CD14-positive monocyte (primary cell): ENCODE data around the gene ACTN4. TPM values are rescaled to one million over a fixed set of nuclear protein-coding genes. Genes with fewer than 3 reads are reported as not detected.

ENCODE experiments used
- DNase-seq, 3 donors: peaks; one replicate each; pipeline ENCODE4 v3.0.0-alpha.2; 2011 to 2022
- H2AFZ ChIP-seq: 2 replicates; pipeline ENCODE4 v1.6.0; 2012; ENCODE audit warnings: mild to moderate bottlenecking, low read depth, low read length, inconsistent platforms; ENCODE audit not compliant: insufficient read depth, poor library complexity, severe bottlenecking
- H3K27ac ChIP-seq, 2 donors: 1 replicate in 1 of 2; 2 replicates in 1 of 2; pipeline ENCODE4 v1.5.1; 2012 to 2013; ENCODE audit warnings: low read length in 2 of 2, control low read depth in 1 of 2, inconsistent platforms in 1 of 2, low read depth in 1 of 2, mild to moderate bottlenecking in 1 of 2
- H3K27me3 ChIP-seq, 2 donors: one replicate each; pipeline versions ENCODE4 v1.6.0 to v1.6.1; 2011 to 2013; ENCODE audit warnings: low read length in 2 of 2; ENCODE audit not compliant: control insufficient read depth in 2 of 2, insufficient read depth in 2 of 2
- H3K36me3 ChIP-seq, 2 donors: replicated peaks in 1 of 2; 1 replicate in 1 of 2; 2 replicates in 1 of 2; pipeline versions ENCODE4 v1.5.1 to v1.6.1; 2012 to 2013; ENCODE audit warnings: low read length in 2 of 2, control low read depth in 1 of 2, inconsistent platforms in 1 of 2, mild to moderate bottlenecking in 1 of 2; ENCODE audit not compliant: insufficient read depth in 2 of 2, control insufficient read depth in 1 of 2
- H3K4me1 ChIP-seq, 2 donors: 1 replicate in 1 of 2; 2 replicates in 1 of 2; pipeline versions ENCODE4 v1.5.1 to v1.6.1; 2012 to 2013; ENCODE audit warnings: low read length in 2 of 2, control low read depth in 1 of 2, inconsistent platforms in 1 of 2, mild to moderate bottlenecking in 1 of 2, moderate library complexity in 1 of 2; ENCODE audit not compliant: insufficient read depth in 2 of 2, control insufficient read depth in 1 of 2
- H3K4me2 ChIP-seq: replicated peaks from 2 replicates; pipeline ENCODE3; 2012; ENCODE audit warnings: low read length, moderate library complexity, mild to moderate bottlenecking; ENCODE audit not compliant: poor library complexity, severe bottlenecking; ENCODE audit errors: extremely low read depth
- H3K4me3 ChIP-seq, 3 experiments: fragments of 200-600 bp in 1 of 3; sonication (generic) in 1 of 3; replicated peaks in 1 of 3; 1 replicate in 2 of 3; 2 replicates in 1 of 3; pipeline ENCODE4 v1.5.1; 2011 to 2013; ENCODE audit warnings: low read length in 3 of 3, mild to moderate bottlenecking in 3 of 3, control low read depth in 2 of 3, low read depth in 2 of 3, inconsistent platforms in 1 of 3, moderate library complexity in 1 of 3
- H3K79me2 ChIP-seq: 2 replicates; pipeline ENCODE4 v1.6.0; 2012; ENCODE audit warnings: mild to moderate bottlenecking, control low read depth, inconsistent platforms, low read length, moderate library complexity; ENCODE audit not compliant: insufficient read depth
- H3K9ac ChIP-seq: 2 replicates; pipeline ENCODE4 v1.6.0; 2017; ENCODE audit warnings: low read length, mild to moderate bottlenecking; ENCODE audit not compliant: insufficient read depth, poor library complexity, severe bottlenecking
- H3K9me3 ChIP-seq, 2 donors: replicated peaks in 1 of 2; 1 replicate in 1 of 2; 2 replicates in 1 of 2; pipeline versions ENCODE4 v1.5.1 to v1.6.1; 2012 to 2013; ENCODE audit warnings: low read length in 2 of 2, control low read depth in 1 of 2; ENCODE audit not compliant: control insufficient read depth in 1 of 2, insufficient read depth in 1 of 2
- H4K20me1 ChIP-seq: 2 replicates; pipeline ENCODE4 v1.6.0; 2012; ENCODE audit warnings: mild to moderate bottlenecking, low read length, control low read depth, moderate library complexity; ENCODE audit not compliant: insufficient read depth
- H3K27ac Mint-ChIP-seq, 7 donors: one replicate each; pipeline ENCODE4 v1.8.0; 2020; ENCODE audit warnings: mild to moderate bottlenecking in 7 of 7, mixed read lengths in 7 of 7, moderate library complexity in 6 of 7, inconsistent platforms in 2 of 7
- H3K27me3 Mint-ChIP-seq, 3 donors: one replicate each; pipeline ENCODE4 v1.8.0; 2021 to 2022; ENCODE audit warnings: low read depth in 3 of 3, mild to moderate bottlenecking in 3 of 3, mixed read lengths in 3 of 3, moderate library complexity in 3 of 3, inconsistent platforms in 1 of 3
- H3K36me3 Mint-ChIP-seq, 2 donors: one replicate each; pipeline ENCODE4 v1.8.0; 2020; ENCODE audit warnings: mixed read lengths in 2 of 2, inconsistent platforms in 1 of 2, mild to moderate bottlenecking in 1 of 2
- H3K4me1 Mint-ChIP-seq: one replicate; pipeline ENCODE4 v1.8.0; 2020; ENCODE audit warnings: mild to moderate bottlenecking, mixed read lengths
- H3K4me3 Mint-ChIP-seq, 2 donors: one replicate each; pipeline ENCODE4 v1.8.0; 2020; ENCODE audit warnings: mild to moderate bottlenecking in 2 of 2, mixed read lengths in 2 of 2, moderate library complexity in 1 of 2
- H3K9me3 Mint-ChIP-seq, 7 donors: one replicate each; pipeline ENCODE4 v1.8.0; 2020 to 2022; ENCODE audit warnings: mixed read lengths in 7 of 7, mild to moderate bottlenecking in 6 of 7, moderate library complexity in 6 of 7, inconsistent platforms in 2 of 7
- WGBS: methylation state at CpG from one replicate; pipeline ENCODE4 v1.1.5; 2013; ENCODE audit warnings: missing lambda C conversion rate; ENCODE audit not compliant: insufficient coverage; 5-methylcytosine and 5-hydroxymethylcytosine counted together
- intact Hi-C, 2 donors: fragments of 100-400 bp; cut with micrococcal nuclease; formaldehyde crosslinking; loops; one replicate each; pipeline versions ENCODE4 v1.15.0 to v1.15.1; 2023
- polyA plus RNA-seq, 3 donors: library from polyadenylated mRNA; depleted of rRNA in 1 of 3; unstranded in 2 of 3; stranded (reverse) in 1 of 3; fragments of 300-500 nt in 2 of 3; fragments of >200 nt in 1 of 3; fragmentation: Illumina TruSeq in 2 of 3; gene quantifications; 1 replicate in 2 of 3; 2 replicates in 1 of 3; pipeline ENCODE4 v1.2.3, GENCODE V29; 2012 to 2021
- TF ChIP-seq, protein P1 (sequence below): fragments of 200-600 bp; IDR thresholded peaks from one replicate; pipeline ENCODE4 v1.8.0; 2022; ENCODE audit warnings: antibody characterized with exemption, mild to moderate bottlenecking

The ACTN4 gene
- polyA plus RNA-seq, 3 donors = 8.4 to 177 (median 16.0) TPM

DNA sequence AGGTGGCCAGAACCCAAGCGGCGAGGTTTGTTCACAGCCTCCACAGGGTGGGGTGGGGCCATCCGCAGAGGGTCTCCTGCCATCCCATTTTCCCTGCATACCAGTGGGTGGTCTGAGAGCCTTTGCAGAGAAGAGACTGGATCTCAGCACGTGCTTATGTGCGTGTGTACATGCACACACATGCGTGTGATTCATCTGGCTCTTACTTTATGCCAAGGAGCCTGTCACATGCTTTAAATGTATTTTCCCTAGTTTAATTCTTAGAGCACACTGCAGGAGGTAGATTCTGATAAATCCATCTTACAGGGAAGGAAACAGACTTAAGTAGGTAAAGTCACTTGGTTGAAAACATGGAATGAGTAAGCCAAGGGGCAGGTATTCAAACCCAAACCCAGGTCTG, 49.7 kb downstream of the ACTN4 start:
- Mint-ChIP-seq H3K4me3 (no peak overlapping the region), H3K9me3 (peaks cover 0 to 2% (median 0%) of the 10 kb centered on the region in 7 donors), H3K36me3 (peaks cover 29 to 57% of the 10 kb centered on the region in 2 donors), H3K4me1 (peaks cover 64% of the 10 kb centered on the region), H3K27ac (peak overlapping the region in 1 of 7 donors; percentile 46), H3K27me3 (no peaks in the 10 kb centered on the region)
- Histone ChIP-seq H3K4me2 (no peak overlapping the region), H3K27me3 (no peaks in the 10 kb centered on the region), H3K4me1 (peaks cover 46 to 48% of the 10 kb centered on the region in 2 donors), H3K27ac (peak overlapping the region in 1 of 2 donors; percentile 79), H3K9ac (no peak overlapping the region), H3K4me3 (no peak overlapping the region), H3K79me2 (peaks cover 95% of the 10 kb centered on the region), H3K9me3 (no peaks in the 10 kb centered on the region), H2AFZ (no peak overlapping the region), H4K20me1 (peaks cover 92% of the 10 kb centered on the region), H3K36me3 (peaks cover 21 to 46% of the 10 kb centered on the region in 2 donors)
- intact Hi-C loops = no loop called here
- DNase-seq = no peak
- TF ChIP-seq, protein P1, sequence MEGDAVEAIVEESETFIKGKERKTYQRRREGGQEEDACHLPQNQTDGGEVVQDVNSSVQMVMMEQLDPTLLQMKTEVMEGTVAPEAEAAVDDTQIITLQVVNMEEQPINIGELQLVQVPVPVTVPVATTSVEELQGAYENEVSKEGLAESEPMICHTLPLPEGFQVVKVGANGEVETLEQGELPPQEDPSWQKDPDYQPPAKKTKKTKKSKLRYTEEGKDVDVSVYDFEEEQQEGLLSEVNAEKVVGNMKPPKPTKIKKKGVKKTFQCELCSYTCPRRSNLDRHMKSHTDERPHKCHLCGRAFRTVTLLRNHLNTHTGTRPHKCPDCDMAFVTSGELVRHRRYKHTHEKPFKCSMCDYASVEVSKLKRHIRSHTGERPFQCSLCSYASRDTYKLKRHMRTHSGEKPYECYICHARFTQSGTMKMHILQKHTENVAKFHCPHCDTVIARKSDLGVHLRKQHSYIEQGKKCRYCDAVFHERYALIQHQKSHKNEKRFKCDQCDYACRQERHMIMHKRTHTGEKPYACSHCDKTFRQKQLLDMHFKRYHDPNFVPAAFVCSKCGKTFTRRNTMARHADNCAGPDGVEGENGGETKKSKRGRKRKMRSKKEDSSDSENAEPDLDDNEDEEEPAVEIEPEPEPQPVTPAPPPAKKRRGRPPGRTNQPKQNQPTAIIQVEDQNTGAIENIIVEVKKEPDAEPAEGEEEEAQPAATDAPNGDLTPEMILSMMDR = no peak
- 94% methylated on average over 5 of the region's 6 CpGs for WGBS

GRCh38 chr19:38697641-38698071, 50.2 kb downstream of the ACTN4 start:
- Histone ChIP-seq H3K27ac (peak overlapping the region in 1 of 2 donors; percentile 79), H3K4me1 (peaks cover 42 to 44% of the 10 kb centered on the region in 2 donors)

More at GRCh38 chr19:38697641-38698071, 50.2 kb downstream of the ACTN4 start:
- Mint-ChIP-seq H3K27ac (peak overlapping the region in 2 of 7 donors; percentile 38 to 84), H3K27me3 (no peaks in the 10 kb centered on the region), H3K9me3 (peaks cover 0 to 2% (median 0%) of the 10 kb centered on the region in 7 donors), H3K4me3 (no peak overlapping the region), H3K36me3 (peaks cover 34 to 61% of the 10 kb centered on the region in 2 donors), H3K4me1 (peaks cover 60% of the 10 kb centered on the region)
- H3K9me3 ChIP-seq = no peaks in the 10 kb centered on the region
- intact Hi-C loops = no loop called here
- no peak overlapping the region for H3K4me2 ChIP-seq
- peaks cover 93% of the 10 kb centered on the region for H4K20me1 ChIP-seq
- no peak overlapping the region for H2AFZ ChIP-seq
- H3K9ac ChIP-seq = peak overlapping the region; percentile 8
- peaks cover 94% of the 10 kb centered on the region for H3K79me2 ChIP-seq
- peaks cover 26 to 50% of the 10 kb centered on the region in 2 donors for H3K36me3 ChIP-seq
- H3K27me3 ChIP-seq = no peaks in the 10 kb centered on the region
- no peak for DNase-seq
- TF ChIP-seq, protein P1 = no peak
- H3K4me3 ChIP-seq = no peak overlapping the region
- WGBS = 93% methylated on average over 10 of the region's 11 CpGs
